Heart right ventricle (tissue), 16 donors: ENCODE results near the gene ESYT3. TPM values are rescaled to one million over a fixed set of nuclear protein-coding genes. Genes with fewer than 3 reads are reported as not detected.

ENCODE experiments used
- ATAC-seq, 8 donors: fragments of 200-7000 bp; cut with Tn5 transposase; one replicate each; pipeline ENCODE4 v1.9.1; 2020; ENCODE audit warnings: mild to moderate bottlenecking in 8 of 8, moderate library complexity in 8 of 8, moderate number of reproducible peaks in 1 of 8
- DNase-seq, 2 donors: peaks; one replicate each; pipeline ENCODE4 v3.0.0-alpha.2; 2020
- H3K27ac ChIP-seq, 10 donors: fragments of 200-600 bp; sonication (generic) in 2 of 10; one replicate each; pipeline versions ENCODE4 v1.5.0 to v1.8.0; 2020 to 2022; ENCODE audit warnings: mild to moderate bottlenecking in 3 of 10
- H3K27me3 ChIP-seq, 7 donors: fragments of 200-600 bp; one replicate each; pipeline ENCODE4 v1.8.0; 2021 to 2022; ENCODE audit warnings: mild to moderate bottlenecking in 2 of 7
- H3K36me3 ChIP-seq, 9 donors: fragments of 200-600 bp; sonication (generic) in 1 of 9; one replicate each; pipeline versions ENCODE4 v1.5.0 to v1.8.0; 2020 to 2022; ENCODE audit warnings: mild to moderate bottlenecking in 2 of 9
- H3K4me1 ChIP-seq, 9 donors: fragments of 200-600 bp; sonication (generic) in 1 of 9; one replicate each; pipeline versions ENCODE4 v1.5.0 to v1.8.0; 2020 to 2022; ENCODE audit warnings: mild to moderate bottlenecking in 4 of 9
- H3K4me3 ChIP-seq, 10 donors: fragments of 200-600 bp; sonication (generic) in 2 of 10; one replicate each; pipeline versions ENCODE4 v1.5.0 to v1.8.0; 2020 to 2022; ENCODE audit warnings: mild to moderate bottlenecking in 7 of 10, moderate library complexity in 2 of 10
- H3K9me3 ChIP-seq, 11 donors: fragments of 200-600 bp in 10 of 11; sonication (generic) in 2 of 11; one replicate each; pipeline versions ENCODE4 v1.5.0 to v1.8.0; 2013 to 2022; ENCODE audit warnings: mild to moderate bottlenecking in 2 of 11, control low read depth in 1 of 11, moderate library complexity in 1 of 11
- CTCF ChIP-seq, 9 donors: fragments of 200-600 bp; sonication (generic) in 2 of 9; IDR thresholded peaks; one replicate each; pipeline versions ENCODE4 v1.5.0 to v1.8.0; 2021 to 2022; ENCODE audit warnings: antibody characterized with exemption in 9 of 9, mild to moderate bottlenecking in 5 of 9, moderate library complexity in 1 of 9
- WGBS, 2 donors: extraction: QIAGEN DNeasy Blood & Tissue Kit; methylation state at CpG; one replicate each; pipeline ENCODE4 v1.1.7; 2013; ENCODE audit warnings: inconsistent platforms in 1 of 2; 5-methylcytosine and 5-hydroxymethylcytosine counted together
- intact Hi-C, 10 donors: fragments of 100-400 bp; cut with DNase I; formaldehyde crosslinking; loops; one replicate each; pipeline versions ENCODE4 v1.11.1 to v1.14.2; 2022
- polyA plus RNA-seq, 2 donors: library from polyadenylated mRNA; stranded (reverse); fragments of 200-250 nt; gene quantifications; one replicate each; pipeline ENCODE4 v1.2.3, GENCODE V29; 2013
- total RNA-seq, 10 donors: library from RNA; stranded (reverse); fragmentation: NEBNext Ultra II Directional in 3 of 10; extraction: Animal tissue kit (Norgen Biotek cat#: 25700) in 3 of 10; gene quantifications; one replicate each; pipeline versions ENCODE4 v1.2.1 to v1.2.4, GENCODE V29; 2021 to 2023
- donor health status: Arrhythmogenic right ventricular cardiomyopathy.
- donor health status: ischemic (EF 13 %, LVEDD 7.1; RV severe dilation, severe dysfunction).
- donor health status: healthy with polysubstance abuse.
- donor health status: DM: no; HTN: yes; CAD: no.
- donor health status: DM: no; HTN: no; CAD: no.
- donor health status: ischemic (EF 25% LVEDD 6.9; RV normal size, moderate dysfunction).
- donor health status: ischemic (EF 25% LVEDD 5.7; RV mildly dilated, moderate dysfunction).
- donor health status: healthy.
- donor health status: DM: yes; HTN: yes; CAD: no.
- donor health status: Ischemic cardiomyopathy.
- donor health status: ischemic (EF 35%, LVEDD 5.7; RV mildly dilated, moderate dysfunction).
- donor health status: nonischemic (EF 11% LVEDD 7.7; RV severe dilation, severe dysfunction).
- donor health status: DM: yes; HTN: yes; CAD: no.
- donor health status: PGD.
- donor health status: ischemic (EF 29% LVEDD 5.4; RV normal size, mild dysfunction).
- donor health status: nonischemic (EF 23%, LVEDD 6.1; RV moderate dilation, normal function).

Gene ESYT3
- total and polyA plus RNA-seq, 12 donors, result 0.26 to 2.4 (median 1.1) TPM

GRCh38 chr3:138405486-138405885, 28.9 kb upstream of the ESYT3 start:
- H3K27me3 ChIP-seq, result no peaks in the 10 kb centered on the region
- no peak overlapping the region for H3K27ac ChIP-seq
- no peak for TF ChIP-seq CTCF (IDR thresholded peaks at IDR 0.05)
- intact Hi-C loops, result no loop called here
- H3K4me3 ChIP-seq, result no peak overlapping the region
- no peaks in the 10 kb centered on the region for H3K9me3 ChIP-seq
- 83 to 90% methylated on average over 5 of the region's 5 CpGs for WGBS, 2 donors
- ATAC-seq (peak in 1 of 8 donors; percentile 7), DNase-seq (no peak)
- H3K36me3 ChIP-seq, result peaks cover 0 to 55% (median 32%) of the 10 kb centered on the region in 9 donors
- peaks cover 0 to 39% (median 15%) of the 10 kb centered on the region in 9 donors for H3K4me1 ChIP-seq

GRCh38 chr3:138406606-138407005, 27.8 kb upstream of the ESYT3 start:
- H3K9me3 ChIP-seq, result no peaks in the 10 kb centered on the region
- intact Hi-C loops, result no loop called here
- H3K4me3 ChIP-seq, result no peak overlapping the region
- peaks cover 0 to 44% (median 24%) of the 10 kb centered on the region in 9 donors for H3K36me3 ChIP-seq
- no peak for TF ChIP-seq CTCF (IDR thresholded peaks at IDR 0.05)
- no peak for ATAC-seq
- no peak overlapping the region for H3K27ac ChIP-seq
- H3K27me3 ChIP-seq, result no peaks in the 10 kb centered on the region
- H3K4me1 ChIP-seq, result peaks cover 0 to 32% (median 6%) of the 10 kb centered on the region in 9 donors
- 80 to 88% methylated on average over 2 of the region's 2 CpGs for WGBS, 2 donors
- DNase-seq, result no peak

GRCh38 chr3:138407236-138407907, 27.0 kb upstream of the ESYT3 start:
- peaks cover 0 to 36% (median 17%) of the 10 kb centered on the region in 9 donors for H3K36me3 ChIP-seq
- no peaks in the 10 kb centered on the region for H3K27me3 ChIP-seq
- intact Hi-C loops, result no loop called here
- no peak for ATAC-seq
- no peak for DNase-seq
- no peaks in the 10 kb centered on the region for H3K9me3 ChIP-seq
- no peak overlapping the region for H3K27ac ChIP-seq
- 76 to 78% methylated on average over 3 of the region's 3 CpGs for WGBS, 2 donors
- peaks cover 0 to 24% (median 3%) of the 10 kb centered on the region in 9 donors for H3K4me1 ChIP-seq
- no peak overlapping the region for H3K4me3 ChIP-seq
- no peak for TF ChIP-seq CTCF (IDR thresholded peaks at IDR 0.05)

- peak in 3 of 8 donors; percentile 4 to 45 (median 6) for ATAC-seq
Measured at GRCh38 chr3:138408751-138409570, 25.5 kb upstream of the ESYT3 start.

More at GRCh38 chr3:138408751-138409570, 25.5 kb upstream of the ESYT3 start:
- no peak overlapping the region for H3K4me3 ChIP-seq
- H3K27ac ChIP-seq, result no peak overlapping the region
- H3K4me1 ChIP-seq, result peaks cover 0 to 29% (median 9%) of the 10 kb centered on the region in 9 donors
- H3K9me3 ChIP-seq, result no peaks in the 10 kb centered on the region
- no peaks in the 10 kb centered on the region for H3K27me3 ChIP-seq
- no peak for TF ChIP-seq CTCF (IDR thresholded peaks at IDR 0.05)
- 54 to 63% methylated on average over 7 of the region's 7 CpGs for WGBS, 2 donors
- intact Hi-C loops, result no loop called here
- DNase-seq, result no peak
- peaks cover 0 to 21% (median 12%) of the 10 kb centered on the region in 9 donors for H3K36me3 ChIP-seq
